Activated CD4-positive, alpha-beta T cell treated with anti-CD3 and anti-CD28 coated beads, Interleukin-2, amount 10 ng/mL, durations not matched to agents 7 days and 5 days (primary cell): ENCODE data around the gene B4GALNT4. TPM values are rescaled to one million over a fixed set of nuclear protein-coding genes. Genes with fewer than 3 reads are reported as not detected.
"Not testable (repeated sequence)": the region's sequence is repeated elsewhere in the genome, so short reads cannot be mapped to it uniquely, and the experiment has no call there.

Experiments
- CTCF ChIA-PET: fragments of 350-600 bp; sonication (Branson Sonifier 250); formaldehyde crosslinking; loops from one replicate; lab custom pipeline; 2021; ENCODE audit warnings: antibody characterized with exemption; lab: Charles Lee
- POLR2A ChIA-PET: fragments of 350-600 bp; sonication (Branson Sonifier 250); formaldehyde crosslinking; loops from one replicate; lab custom pipeline; 2021; ENCODE audit warnings: antibody characterized with exemption; lab: Charles Lee
- DNase-seq: peaks from one replicate; pipeline ENCODE4 v3.0.0-alpha.2; 2020
- H3K27ac Mint-ChIP-seq: one replicate; pipeline ENCODE4 v1.8.0; 2021; ENCODE audit warnings: mild to moderate bottlenecking, moderate library complexity, mixed read lengths
- H3K27me3 Mint-ChIP-seq: one replicate; pipeline ENCODE4 v1.8.0; 2021; ENCODE audit warnings: mixed read lengths
- H3K36me3 Mint-ChIP-seq: one replicate; pipeline ENCODE4 v1.8.0; 2021; ENCODE audit warnings: low read depth, mixed read lengths
- H3K4me1 Mint-ChIP-seq: one replicate; pipeline ENCODE4 v1.8.0; 2021; ENCODE audit warnings: mixed read lengths
- H3K4me3 Mint-ChIP-seq: one replicate; pipeline ENCODE4 v1.8.0; 2021; ENCODE audit warnings: mild to moderate bottlenecking, moderate library complexity, mixed read lengths
- H3K9me3 Mint-ChIP-seq: one replicate; pipeline ENCODE4 v1.8.0; 2021; ENCODE audit warnings: mixed read lengths
- total RNA-seq, 2 experiments: library from RNA; stranded (reverse); gene quantifications; one replicate each; pipeline ENCODE4 v1.2.3, GENCODE V29; 2021

B4GALNT4 gene
- total RNA-seq, 2 experiments from 2014 or later, result 1.5 to 1.6 TPM

GRCh38 chr11:339963-340362, 29.3 kb upstream of the B4GALNT4 start:
- no peak for DNase-seq
- POLR2A ChIA-PET, result no interaction called here
- no peak overlapping the region for H3K27ac Mint-ChIP-seq
- peaks cover 5% of the 10 kb centered on the region for H3K36me3 Mint-ChIP-seq
- peaks cover 2% of the 10 kb centered on the region for H3K9me3 Mint-ChIP-seq
- CTCF ChIA-PET, result interaction anchor here (0.6 to 2.1 kb wide), 7 partner anchors 10 to 133 kb away, joined by 3 to 12 read pairs (median 6); partner anchors contain the start of gene IFITM5
- no peak overlapping the region for H3K4me3 Mint-ChIP-seq
- H3K27me3 Mint-ChIP-seq, result peaks cover 13% of the 10 kb centered on the region
- peaks cover 35% of the 10 kb centered on the region for H3K4me1 Mint-ChIP-seq

- Mint-ChIP-seq H3K4me1 (peaks cover 30% of the 10 kb centered on the region), H3K4me3 (no peak overlapping the region)
Measured at GRCh38 chr11:340539-341512, 28.5 kb upstream of the B4GALNT4 start.

GRCh38 chr11:342328-342727, 27.0 kb upstream of the B4GALNT4 start:
- Mint-ChIP-seq H3K9me3 (peaks cover 2% of the 10 kb centered on the region), H3K4me3 (no peak overlapping the region), H3K27me3 (peaks cover 19% of the 10 kb centered on the region), H3K36me3 (peaks cover 5% of the 10 kb centered on the region), H3K27ac (no peak overlapping the region), H3K4me1 (peaks cover 19% of the 10 kb centered on the region)
- CTCF ChIA-PET, result interaction anchor here (1.3 kb wide), 1 partner anchor 13 kb away, joined by 5 read pairs; no protein-coding TSS in a partner anchor
- no peak for DNase-seq
- POLR2A ChIA-PET, result no interaction called here

More at GRCh38 chr11:340539-341512, 28.5 kb upstream of the B4GALNT4 start:
- no peak for DNase-seq
- Mint-ChIP-seq H3K27ac (no peak overlapping the region), H3K9me3 (peaks cover 2% of the 10 kb centered on the region), H3K27me3 (peaks cover 16% of the 10 kb centered on the region), H3K36me3 (peaks cover 5% of the 10 kb centered on the region)
- POLR2A ChIA-PET, result no interaction called here
- CTCF ChIA-PET, result interaction anchor here (1.1 to 2.1 kb wide), 5 partner anchors 11 to 42 kb away, joined by 3 to 12 read pairs (median 6); partner anchors contain the start of gene IFITM5

- Mint-ChIP-seq H3K27me3 (peaks cover 19% of the 10 kb centered on the region), H3K9me3 (peaks cover 2% of the 10 kb centered on the region), H3K27ac (no peak overlapping the region), H3K4me1 (peaks cover 19% of the 10 kb centered on the region), H3K36me3 (peaks cover 5% of the 10 kb centered on the region), H3K4me3 (no peak overlapping the region)
- DNase-seq, result no peak
- POLR2A ChIA-PET, result no interaction called here
- CTCF ChIA-PET, result interaction anchor here (0.6 to 1.6 kb wide), 6 partner anchors 8 to 174 kb away, joined by 3 to 5 read pairs (median 3); partner anchors contain the start of gene NLRP6
Measured at GRCh38 chr11:344836-345578, 24.3 kb upstream of the B4GALNT4 start.

- H3K9me3 Mint-ChIP-seq, result peaks cover 1% of the 10 kb centered on the region
- POLR2A ChIA-PET, result no interaction called here
- H3K27ac Mint-ChIP-seq, result no peak overlapping the region
- no peak overlapping the region for H3K4me3 Mint-ChIP-seq
- CTCF ChIA-PET, result interaction anchor here (1.6 kb wide), 1 partner anchor 16 kb away, joined by 5 read pairs; no protein-coding TSS in a partner anchor
- H3K36me3 Mint-ChIP-seq, result no peaks in the 10 kb centered on the region
- H3K4me1 Mint-ChIP-seq, result peaks cover 21% of the 10 kb centered on the region
- no peak for DNase-seq
- peaks cover 8% of the 10 kb centered on the region for H3K27me3 Mint-ChIP-seq
Measured at GRCh38 chr11:346529-346928, 22.8 kb upstream of the B4GALNT4 start.

- CTCF ChIA-PET, result interaction anchor here (0.6 to 1.0 kb wide), 3 partner anchors 15 to 48 kb away, joined by 3 read pairs; no protein-coding TSS in a partner anchor
- H3K9me3 Mint-ChIP-seq, H3K4me3 Mint-ChIP-seq, POLR2A ChIA-PET, H3K36me3 Mint-ChIP-seq, H3K27me3 Mint-ChIP-seq, H3K27ac Mint-ChIP-seq, DNase-seq: not testable (repeated sequence)
- H3K4me1 Mint-ChIP-seq, result peaks cover 35% of the 10 kb centered on the region
Measured at GRCh38 chr11:349270-349954, 19.9 kb upstream of the B4GALNT4 start.

GRCh38 chr11:350033-350722, 19.1 kb upstream of the B4GALNT4 start:
- POLR2A ChIA-PET, result not testable (repeated sequence)

GRCh38 chr11:350723-351255, 18.5 kb upstream of the B4GALNT4 start:
- H3K4me3 Mint-ChIP-seq, result no peak overlapping the region
- H3K4me1 Mint-ChIP-seq, result peaks cover 44% of the 10 kb centered on the region
- no peaks in the 10 kb centered on the region for H3K36me3 Mint-ChIP-seq
- no peak for DNase-seq
- CTCF ChIA-PET, result interaction anchor here (1.0 kb wide), 1 partner anchor 100 kb away, joined by 3 read pairs; no protein-coding TSS in a partner anchor
- POLR2A ChIA-PET, result no interaction called here
- H3K27me3 Mint-ChIP-seq, result peaks cover 3% of the 10 kb centered on the region
- no peaks in the 10 kb centered on the region for H3K9me3 Mint-ChIP-seq
- no peak overlapping the region for H3K27ac Mint-ChIP-seq

More at GRCh38 chr11:350033-350722, 19.1 kb upstream of the B4GALNT4 start:
- H3K4me3 Mint-ChIP-seq, H3K9me3 Mint-ChIP-seq, DNase-seq, H3K36me3 Mint-ChIP-seq, H3K27ac Mint-ChIP-seq, H3K27me3 Mint-ChIP-seq: not testable (repeated sequence)
- CTCF ChIA-PET, result interaction anchor here (1.0 kb wide), 1 partner anchor 99 kb away, joined by 3 read pairs; no protein-coding TSS in a partner anchor
- peaks cover 41% of the 10 kb centered on the region for H3K4me1 Mint-ChIP-seq

- H3K27me3 Mint-ChIP-seq, result peaks cover 1% of the 10 kb centered on the region
- ChIA-PET CTCF (no interaction called here), POLR2A (no interaction called here)
- H3K36me3 Mint-ChIP-seq, result no peaks in the 10 kb centered on the region
- no peak overlapping the region for H3K4me3 Mint-ChIP-seq
- H3K4me1 Mint-ChIP-seq, result peaks cover 44% of the 10 kb centered on the region
- no peak overlapping the region for H3K27ac Mint-ChIP-seq
- no peaks in the 10 kb centered on the region for H3K9me3 Mint-ChIP-seq
- DNase-seq, result no peak
Measured at GRCh38 chr11:351411-351810, 17.9 kb upstream of the B4GALNT4 start.

GRCh38 chr11:352456-353031, 16.8 kb upstream of the B4GALNT4 start:
- Mint-ChIP-seq H3K27me3 (no peaks in the 10 kb centered on the region), H3K27ac (peak overlapping the region; percentile 66), H3K36me3 (no peaks in the 10 kb centered on the region), H3K9me3 (no peaks in the 10 kb centered on the region), H3K4me1 (peaks cover 44% of the 10 kb centered on the region), H3K4me3 (no peak overlapping the region)
- DNase-seq, result no peak
- POLR2A ChIA-PET, result no interaction called here
- CTCF ChIA-PET, result interaction anchor here (1.1 kb wide), 1 partner anchor 8 kb away, joined by 3 read pairs; no protein-coding TSS in a partner anchor
